HG03108 (cell line): ENCODE measurements around the gene PDZD2.
A peak's percentile ranks its signal among the peaks of the same experiment; 100 is the strongest.
"Not testable (repeated sequence)": the region's sequence is repeated elsewhere in the genome, so short reads cannot be mapped to it uniquely, and the experiment has no call there.

Experiments
- ATAC-seq: cut with Tn5 transposase; IDR thresholded peaks from one replicate; pipeline ENCODE4 v1.9.1; 2021; ENCODE audit warnings: moderate library complexity; ENCODE audit not compliant: unreplicated experiment

PDZD2 gene

DNA sequence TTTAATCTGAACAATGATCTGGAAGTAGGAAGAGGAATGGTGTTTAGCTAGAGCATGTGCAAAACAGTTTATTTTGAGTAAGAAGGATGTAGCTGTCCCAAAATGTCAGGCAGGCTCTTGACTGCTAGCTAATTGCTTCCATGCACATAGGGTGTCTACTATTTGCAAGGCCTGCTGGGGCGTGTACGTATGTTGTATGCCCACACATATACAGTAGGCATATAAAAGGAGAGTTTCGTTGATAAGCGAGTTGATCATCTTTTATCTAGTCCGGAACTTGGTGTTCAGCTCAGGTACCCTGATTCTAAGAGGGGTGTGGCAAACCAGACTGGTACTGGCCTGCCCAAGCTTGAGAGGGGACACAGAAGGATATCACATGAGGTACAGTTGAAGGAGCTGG lies 358.0 kb downstream of the PDZD2 start:
- no peak for ATAC-seq

DNA sequence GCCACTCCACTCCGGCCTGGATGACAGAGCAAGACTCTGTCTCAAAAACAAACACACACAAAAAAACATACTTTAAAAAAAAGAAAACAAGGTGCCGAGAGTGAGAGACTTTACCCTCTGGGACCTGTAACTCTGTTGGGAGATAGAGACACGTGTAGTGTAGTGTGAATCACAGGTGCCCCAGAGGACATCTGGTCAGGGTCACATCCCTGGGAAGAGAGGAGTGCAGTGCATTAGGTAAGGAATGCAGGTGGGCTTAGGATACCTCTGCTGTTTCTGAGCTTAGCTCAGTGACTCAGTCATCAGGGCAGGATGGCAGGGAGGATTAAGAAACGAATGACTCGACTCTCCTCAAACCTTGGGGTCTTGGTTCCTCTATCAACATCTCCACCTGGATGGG lies 360.5 kb downstream of the PDZD2 start:
- no peak for ATAC-seq

DNA sequence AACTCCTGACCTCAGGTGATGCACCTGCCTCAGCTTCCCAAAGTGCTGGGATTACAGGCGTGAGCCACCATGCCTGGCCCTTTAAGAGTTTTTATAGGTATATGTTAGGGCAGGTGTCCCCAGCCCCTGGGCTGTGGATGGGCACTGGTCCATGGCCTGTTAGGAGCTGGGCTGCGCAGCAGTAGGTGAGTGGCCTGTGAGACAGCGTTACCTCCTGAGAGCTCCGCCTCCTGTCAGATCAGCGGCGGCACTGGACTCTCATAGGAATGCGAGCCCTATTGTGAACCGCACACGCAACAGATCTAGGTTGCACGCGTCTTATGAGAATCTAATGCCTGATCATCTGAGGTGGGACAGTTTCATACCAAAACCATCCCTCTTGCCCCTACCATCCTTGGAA lies 361.8 kb downstream of the PDZD2 start:
- no peak for ATAC-seq

DNA sequence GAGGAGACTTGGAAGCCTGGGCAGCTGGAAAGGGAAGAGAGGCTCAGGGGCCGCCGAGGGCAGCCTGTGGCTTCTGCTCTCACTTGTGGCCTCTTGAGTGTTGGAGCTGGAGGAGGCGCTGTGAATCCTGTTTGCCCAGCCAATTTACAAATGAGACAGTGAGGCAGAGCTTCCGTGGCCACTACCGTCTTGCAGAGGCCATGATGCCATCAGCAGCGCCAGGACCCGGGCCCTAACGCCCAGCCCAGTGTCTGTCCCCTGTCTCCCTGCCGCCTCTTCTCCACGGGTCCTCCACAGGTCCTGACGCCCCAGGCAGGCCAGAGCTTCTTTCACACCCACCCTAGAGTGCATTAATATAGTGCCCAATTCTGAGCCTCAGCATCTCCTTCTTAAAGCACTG lies 362.4 kb downstream of the PDZD2 start:
- ATAC-seq: no peak

DNA sequence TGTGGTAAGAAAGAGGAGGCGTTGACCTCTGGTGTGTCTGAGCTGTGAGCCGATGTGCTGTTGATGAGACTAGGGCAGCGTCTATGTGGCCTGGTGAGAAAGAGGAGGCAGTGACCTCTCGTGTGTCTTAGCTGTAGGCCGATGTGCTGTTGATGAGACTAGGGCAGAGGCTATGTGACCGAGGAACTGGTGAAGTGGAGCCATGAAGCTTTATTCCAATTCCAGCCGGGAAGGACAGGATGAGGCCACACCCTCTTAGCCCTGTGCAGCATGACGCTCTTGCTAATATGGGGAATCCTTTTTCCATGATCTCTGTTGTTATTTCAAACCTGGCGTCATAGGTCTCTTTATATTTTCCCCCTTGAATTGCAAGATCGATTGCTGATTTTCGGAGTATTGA lies 362.8 kb downstream of the PDZD2 start:
- ATAC-seq: no peak

DNA sequence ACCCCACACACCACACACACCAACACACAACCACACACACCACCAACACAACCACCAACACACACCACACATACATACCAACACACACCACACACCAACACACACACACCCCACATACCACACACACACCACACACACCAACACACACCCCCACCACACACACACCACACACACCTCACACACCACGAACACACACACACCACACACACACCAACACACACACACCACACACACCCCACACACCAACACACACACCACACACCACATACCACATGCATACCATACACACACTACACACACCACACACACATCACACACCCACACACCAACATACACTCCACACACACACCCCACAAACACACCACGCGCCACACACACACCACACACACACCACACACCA lies 363.8 kb downstream of the PDZD2 start:
- no peak for ATAC-seq

DNA sequence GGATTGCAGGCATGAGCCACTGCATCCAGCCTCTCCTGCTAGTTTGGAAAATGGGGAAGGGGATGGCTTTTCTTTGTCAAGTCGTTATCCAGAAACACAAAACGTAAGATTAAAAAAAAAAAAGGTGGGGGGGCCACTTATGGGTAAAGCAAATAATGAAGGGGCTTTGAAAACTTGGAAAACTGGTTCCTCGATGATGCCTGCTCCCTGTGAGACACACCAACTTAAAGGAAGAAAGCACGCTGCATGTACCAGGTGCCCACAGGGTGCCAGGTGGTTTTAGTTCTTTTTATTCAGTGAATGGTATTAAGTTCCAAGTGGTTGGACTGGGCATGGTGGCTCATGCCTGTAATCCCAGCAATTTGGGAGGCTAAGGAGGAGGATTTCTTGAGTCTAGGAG lies 365.1 kb downstream of the PDZD2 start:
- no peak for ATAC-seq

DNA sequence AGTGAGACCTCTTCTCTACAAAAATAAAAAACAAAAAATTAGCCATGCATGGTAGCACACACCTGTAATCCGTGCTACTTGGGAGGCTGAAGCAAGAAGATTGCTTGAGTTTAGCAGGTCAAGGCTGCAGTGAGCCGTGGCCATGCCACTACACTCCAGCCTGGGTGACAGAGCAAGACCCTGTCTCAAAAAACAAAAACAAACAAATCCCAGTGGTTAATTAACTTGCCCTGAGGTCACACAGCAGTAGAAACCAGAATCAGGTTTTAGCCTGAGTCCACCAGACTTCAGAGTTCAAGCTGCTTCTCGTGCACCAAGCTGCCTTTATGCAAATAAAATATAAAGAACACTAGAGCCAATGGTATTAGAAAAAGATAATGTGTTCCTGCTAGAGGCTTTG lies 365.5 kb downstream of the PDZD2 start:
- peak; percentile 87 for ATAC-seq

DNA sequence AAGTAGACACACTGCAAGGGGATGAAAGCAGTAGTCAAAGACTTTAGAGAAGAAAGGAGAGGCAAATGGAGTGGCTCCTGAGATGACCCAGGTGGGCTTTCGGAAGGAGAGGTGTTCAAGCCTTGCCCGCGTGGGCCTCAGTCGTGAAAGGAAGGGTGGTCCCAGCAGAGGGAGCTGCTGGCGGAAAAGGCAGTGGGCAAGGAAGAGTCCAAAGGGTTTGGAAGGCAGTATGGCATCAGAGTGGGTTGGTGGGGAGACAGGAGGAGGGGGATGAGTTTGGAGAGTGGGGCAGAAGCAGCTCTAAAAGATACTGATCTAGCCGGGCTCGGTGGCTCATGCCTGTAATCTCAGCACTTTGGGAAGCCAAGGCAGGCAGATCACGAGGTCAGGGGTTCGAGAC lies 369.8 kb downstream of the PDZD2 start:
- no peak for ATAC-seq

DNA sequence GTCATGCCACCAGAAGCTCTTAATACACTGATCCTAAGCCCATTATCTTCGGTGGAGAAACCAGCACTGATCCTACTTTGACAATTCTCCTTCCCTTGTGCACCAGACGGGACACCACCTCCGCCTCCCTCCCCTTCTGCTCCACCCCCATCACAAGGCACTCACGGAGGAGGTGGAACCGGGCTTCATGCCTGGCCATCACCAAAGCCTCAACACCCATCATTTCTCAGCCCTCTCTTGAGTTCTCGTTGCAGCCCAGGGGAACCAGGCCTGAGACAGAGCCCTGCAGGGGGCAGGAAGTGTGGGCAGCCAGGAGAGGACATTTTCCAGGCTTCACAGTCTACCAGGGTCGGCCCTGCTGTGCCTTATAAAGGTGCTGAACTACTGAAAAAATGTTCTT lies 374.7 kb downstream of the PDZD2 start:
- ATAC-seq: no peak

DNA sequence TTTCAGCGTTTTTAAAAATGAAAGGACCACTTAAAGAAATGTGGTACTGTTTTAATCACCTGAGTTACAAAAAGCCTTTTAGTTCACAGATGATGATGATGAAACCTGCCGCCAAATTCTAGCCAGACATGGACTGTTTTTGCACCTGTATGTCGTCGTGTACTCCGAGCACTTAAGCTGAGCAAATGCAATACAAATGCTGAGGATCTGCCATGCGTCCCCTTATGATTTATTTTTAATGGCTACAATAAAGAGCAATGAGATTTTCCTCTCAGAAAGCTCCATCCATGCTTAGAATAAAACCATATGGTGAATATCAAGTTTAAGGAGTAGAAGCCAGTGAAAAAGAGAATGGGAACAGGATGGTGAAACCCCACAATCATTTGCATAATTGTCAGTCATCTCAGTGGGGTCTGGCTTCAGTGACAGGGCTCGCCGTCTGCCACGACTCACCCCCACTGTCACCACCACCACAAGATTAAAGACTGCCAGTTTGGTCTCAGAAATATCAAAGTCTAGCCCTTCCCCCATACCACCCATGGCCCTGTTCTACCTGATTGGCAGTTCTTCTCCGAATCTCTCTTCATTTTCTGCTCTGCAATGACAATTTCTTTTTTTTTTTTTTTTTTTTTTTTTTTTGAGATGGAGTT lies 375.3 kb downstream of the PDZD2 start:
- no peak for ATAC-seq

DNA sequence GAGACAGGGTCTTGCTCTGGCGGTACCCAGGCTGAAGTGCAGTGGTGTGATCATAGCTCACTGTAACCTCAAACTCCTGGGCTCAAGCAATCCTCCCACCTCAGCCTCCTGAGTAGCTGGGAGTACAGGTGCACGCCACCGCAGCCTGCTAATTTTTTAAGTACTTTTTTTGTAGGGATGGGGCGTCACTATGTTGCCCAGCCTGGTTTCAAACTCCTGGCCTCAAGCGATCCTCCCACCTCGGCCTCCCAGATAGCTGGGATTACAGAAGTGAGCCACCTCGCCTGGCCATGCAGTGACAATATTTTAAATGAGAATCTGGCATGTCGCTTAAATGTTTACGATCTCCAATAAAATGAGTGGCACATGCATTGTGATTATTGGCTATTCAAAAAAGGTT lies 376.3 kb downstream of the PDZD2 start:
- ATAC-seq: not testable (repeated sequence)

DNA sequence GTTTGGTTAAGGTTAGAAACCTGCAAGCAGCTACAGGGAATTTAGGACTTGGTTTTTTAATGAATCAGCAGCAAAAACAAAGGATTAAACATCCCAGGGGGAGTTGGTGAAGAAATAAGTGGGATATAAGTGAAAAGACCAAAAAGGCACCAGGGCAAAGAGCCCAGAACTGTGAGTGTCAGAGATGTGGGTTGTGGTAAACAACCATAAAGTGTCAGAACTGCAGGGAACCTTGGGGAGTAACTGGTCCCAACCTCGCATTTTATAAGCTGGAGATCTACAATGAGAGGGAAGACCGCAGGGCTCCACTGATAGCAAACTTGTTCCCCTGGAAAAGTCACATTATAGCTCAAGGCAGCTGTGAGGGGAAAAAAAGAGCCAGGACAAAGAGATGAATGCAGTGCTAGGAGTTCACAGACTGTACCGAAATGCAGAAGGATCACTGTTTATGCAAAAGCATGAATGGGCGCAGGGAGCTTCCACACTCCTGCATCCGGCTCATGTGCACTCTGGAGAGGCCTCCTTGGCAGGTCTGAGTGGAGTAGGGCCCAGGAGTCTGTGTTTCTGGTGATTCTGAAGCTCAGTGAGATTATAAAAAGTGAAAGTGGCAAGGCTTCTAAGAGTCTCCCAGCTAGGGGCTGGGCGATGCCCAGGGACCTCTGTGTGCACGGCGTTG lies 378.9 kb downstream of the PDZD2 start:
- no peak for ATAC-seq

DNA sequence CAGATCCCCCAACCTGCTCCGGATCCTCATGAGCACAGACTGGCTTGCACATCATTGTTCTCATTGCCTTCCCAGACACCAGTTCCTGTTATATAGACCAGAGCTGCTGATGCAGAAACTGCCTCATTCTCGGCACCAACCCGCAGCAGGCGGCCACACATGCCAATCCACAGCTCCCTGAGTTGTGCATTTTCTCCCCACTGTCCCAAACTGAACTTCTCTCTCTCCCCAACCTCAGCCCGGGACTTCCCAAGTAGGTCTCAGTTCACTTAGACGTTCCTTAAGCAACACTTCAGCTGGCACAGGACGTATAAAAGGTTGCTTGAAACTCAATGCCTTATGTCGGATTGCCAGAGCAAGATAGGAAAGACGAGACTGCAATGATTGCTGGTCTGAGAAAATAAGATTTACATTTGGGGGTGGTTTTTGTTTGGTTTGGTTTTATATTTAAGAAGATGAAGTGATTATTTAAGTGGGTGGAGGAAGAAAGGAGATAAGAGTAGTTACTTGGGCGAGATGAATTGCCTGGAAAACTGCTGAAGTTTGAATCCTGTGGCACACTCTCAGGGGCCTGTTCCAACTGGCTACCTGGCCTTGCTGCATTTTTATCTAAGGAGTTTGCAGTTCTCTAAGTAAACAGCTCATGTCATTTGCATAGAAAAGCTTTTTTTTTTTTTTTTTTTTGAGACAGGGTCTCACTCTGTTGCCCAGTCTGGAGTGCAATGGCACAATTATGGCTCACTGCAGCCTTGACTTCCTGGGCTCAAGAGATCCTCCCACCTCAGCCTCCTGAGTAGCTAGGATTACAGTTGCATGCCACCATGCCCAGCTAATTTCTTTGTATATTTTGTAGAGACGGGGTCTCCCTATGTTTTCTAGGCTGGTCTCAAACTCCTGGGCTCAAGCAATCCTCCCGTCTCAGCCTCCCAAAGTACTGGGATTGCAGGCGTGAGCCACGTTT lies 379.8 kb downstream of the PDZD2 start:
- no peak for ATAC-seq

DNA sequence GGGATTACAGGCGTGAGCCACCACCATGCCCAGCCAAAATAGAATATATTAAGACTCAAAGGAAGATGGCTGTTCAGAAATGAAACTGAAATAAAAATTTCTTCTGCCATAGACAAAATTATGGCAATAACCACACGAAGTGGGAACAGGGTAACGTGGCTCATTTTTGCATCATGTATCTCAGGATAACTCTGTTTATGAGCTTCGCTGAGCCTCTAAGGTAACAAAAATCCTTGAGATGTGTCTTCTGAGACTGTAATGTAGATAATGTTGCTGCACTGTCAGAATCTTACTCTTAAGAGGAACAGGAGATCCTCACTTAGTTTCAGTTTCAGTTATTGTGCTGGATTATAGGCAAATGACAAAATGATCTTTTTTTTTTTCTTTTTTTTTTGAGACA lies 381.3 kb downstream of the PDZD2 start:
- peak; percentile 72 for ATAC-seq

DNA sequence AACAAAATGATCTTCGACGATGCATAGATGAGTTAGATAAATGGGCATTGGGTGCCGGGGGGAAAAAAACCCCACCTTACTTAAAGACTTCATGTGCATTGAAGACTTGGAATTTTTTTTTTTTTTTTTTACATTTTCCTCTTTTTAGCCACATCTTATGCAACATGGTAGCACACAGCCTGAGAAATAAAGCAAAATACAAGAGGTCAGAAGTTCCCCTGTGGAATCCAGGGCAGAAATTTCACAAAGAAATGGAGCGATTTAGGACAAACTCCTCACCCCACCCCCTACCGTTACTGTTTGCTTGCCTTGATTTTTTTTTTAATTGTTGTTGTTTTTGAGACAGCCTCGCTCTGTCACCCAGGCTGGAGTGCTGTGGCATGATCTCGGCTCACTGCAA lies 382.0 kb downstream of the PDZD2 start:
- no peak for ATAC-seq

DNA sequence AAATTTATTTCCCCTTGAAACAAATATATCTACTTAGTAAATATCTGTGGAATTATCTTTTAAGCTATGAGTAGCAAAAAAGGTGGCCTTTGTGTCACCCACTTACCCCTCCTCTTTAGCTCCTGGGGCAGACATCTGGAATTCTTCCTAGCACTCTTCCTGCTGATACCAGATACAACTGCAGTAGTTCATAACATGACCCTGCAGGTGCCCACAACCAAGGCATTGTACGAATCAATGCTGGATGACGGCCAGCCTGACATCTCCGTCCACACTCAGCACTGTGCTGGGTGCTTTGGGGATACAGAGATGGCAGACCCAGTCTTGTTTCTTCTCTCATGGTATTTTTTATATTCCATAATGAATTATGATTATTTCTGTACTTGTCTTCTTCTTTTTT lies 382.8 kb downstream of the PDZD2 start:
- ATAC-seq: no peak

DNA sequence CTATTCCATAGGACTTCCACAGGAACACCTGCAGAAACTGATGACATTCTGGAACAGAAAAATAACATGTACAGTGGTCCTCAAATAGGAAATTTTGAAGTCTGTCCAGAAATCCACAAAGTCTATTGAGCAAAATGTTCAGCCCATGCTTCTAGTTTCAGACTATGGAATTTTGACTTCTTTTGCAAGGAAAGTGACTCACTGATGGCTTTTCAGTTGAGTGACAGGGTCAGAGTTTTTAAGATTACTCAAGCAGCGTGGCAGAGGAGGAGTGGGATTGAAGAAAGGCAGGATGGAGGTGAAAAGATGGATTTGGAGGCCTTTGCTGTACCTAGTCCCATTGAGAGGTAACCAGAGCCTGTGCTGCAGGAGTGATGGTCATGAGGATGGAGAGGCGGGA lies 383.7 kb downstream of the PDZD2 start:
- no peak for ATAC-seq

DNA sequence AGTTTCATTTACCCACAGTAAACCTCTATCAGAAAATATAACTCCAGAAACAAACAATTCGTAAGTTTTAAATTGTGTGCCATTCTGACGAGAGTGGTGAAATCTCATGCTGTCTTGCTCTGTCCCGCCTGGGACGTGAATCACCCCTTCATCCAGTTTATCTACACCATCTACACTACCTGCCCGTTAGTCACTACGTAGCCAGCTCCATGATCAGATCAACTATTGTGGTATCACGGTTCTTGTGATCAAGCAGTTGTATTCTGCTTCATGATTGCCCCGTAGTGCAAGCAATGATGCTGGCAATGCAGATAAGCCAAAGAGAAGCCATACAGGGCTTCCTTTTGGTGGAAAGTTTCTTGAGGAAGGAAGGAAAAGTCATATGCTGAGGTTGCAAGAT lies 384.9 kb downstream of the PDZD2 start:
- ATAC-seq: no peak

DNA sequence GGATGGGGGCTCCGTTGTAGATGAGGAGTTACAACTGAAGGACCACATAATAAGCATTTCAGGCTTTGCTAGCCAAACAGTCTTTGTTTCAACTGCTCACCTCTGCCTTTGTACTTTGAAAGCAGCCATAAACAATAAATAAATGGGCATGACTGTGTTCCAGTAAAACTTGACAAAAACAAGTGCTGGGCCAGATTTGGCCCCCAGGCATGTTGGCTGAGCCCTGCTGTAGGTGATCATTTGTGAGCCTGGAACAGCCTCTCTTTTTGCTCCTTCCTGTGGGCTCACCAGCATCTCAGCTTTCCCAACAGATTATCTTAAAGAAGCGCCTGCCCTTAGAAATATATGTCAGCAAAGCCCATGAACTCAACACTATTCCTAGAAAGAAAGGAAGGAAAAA lies 385.8 kb downstream of the PDZD2 start:
- no peak for ATAC-seq

DNA sequence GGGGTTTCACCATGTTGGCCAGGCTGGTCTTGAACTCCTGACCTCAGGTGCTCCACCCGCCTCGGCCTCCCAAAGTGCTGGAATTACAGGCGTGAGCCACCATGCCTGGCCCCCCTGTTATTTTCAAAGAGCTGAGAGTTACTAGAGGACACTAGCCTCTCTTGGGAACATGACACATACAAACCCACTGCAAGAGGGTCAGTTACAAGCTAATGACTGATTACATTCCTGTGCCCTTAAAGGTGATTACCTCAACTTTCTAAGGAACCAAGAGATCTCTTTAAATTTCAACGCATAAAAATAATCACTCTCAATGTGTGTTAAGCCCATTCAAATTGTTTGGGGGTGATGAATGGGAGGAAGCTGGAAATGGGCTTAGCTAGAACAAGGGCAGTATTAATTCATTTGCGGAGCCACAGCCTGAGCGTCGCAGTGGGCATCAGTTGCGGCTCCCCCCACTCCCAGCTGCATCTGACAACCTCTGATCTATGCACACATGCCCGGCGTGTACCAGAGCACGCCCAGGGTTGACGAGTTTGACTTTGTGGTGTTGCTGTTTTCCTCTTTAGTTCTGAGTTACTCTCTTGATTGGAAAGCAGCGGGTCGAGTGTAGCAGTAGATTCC lies 388.3 kb downstream of the PDZD2 start:
- no peak for ATAC-seq
